ENCODE results near the gene CBARP.

The CBARP gene

DNA sequence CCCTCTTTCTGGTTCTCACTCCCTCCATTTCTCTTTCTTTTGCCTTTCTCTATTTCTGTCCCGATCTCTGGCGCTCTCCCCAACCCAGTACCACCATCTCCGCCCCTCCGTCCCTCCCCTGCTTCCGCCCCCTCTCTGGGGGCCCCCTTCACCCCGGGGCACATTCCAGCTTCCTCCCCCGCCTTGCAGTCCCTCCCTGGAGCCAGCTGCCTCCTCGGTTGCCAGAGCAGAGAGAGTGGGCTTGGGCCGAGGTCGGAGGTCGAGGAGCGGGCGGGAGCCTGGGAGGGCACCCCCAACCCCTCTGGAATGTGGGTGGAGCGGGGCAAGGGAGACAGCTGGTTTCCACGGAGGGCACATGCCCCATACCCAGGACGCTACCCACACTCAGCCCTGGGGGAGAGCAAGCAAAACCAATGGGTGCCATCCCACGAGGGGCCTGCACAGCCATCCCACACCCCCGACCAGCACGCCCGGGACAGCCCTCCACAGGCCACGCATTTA is 24.9 kb upstream of the CBARP start:
- FAIRE-seq: no peak

DNA sequence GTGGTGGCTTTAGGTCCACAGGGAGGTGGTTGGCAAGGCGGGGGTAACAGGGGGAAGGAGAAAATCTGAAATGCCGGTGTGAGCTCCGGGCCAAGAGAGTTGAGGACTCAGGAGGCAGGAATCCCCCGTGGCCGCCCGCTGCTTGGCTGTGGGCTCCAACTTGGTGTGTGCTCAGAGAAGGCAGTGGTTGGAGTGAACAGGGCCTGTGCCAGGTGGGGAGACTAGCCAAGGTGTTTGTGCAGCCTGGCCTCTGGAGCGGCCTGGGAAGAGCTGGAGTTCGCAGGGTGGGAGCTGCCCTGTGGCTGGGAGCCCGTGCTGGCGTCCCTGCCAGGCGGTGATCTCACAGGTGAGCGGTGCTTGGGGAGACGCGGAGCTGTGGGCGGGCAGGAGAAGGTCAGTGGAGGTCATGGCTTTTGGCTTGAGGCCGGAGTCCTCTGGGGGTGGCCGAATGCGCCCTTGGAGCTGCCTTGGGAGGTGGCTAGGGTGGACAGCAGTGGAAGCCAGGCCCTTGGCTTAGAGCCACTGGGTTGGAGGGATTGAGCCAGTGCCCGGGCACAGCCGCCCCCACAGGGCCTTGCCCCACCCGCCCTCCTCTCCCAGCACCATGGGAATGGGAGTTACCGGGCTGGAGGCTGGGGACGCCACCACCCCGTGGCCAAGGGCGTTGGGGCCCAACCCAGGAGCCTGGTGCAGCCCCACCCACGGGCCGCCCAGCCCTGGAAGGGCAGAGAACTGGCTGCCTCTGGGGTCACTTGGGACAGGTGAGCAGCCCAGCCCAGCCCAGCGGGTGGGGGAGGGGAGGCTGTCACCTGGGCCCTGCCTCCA is 24.2 kb upstream of the CBARP start:
- no peak for FAIRE-seq

DNA sequence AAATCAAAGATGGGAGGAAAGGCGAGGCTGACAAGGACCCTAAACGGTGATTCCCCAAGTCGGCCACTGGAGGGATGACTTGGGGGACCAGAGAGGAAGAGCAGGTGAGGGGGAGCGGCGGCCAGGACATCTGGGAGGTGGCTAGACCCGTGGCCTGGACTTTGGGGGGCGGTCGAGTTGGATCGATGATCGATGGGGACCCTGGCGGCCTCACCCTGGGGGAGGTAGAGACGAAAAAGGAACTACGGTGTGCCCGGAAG is 23.7 kb upstream of the CBARP start:
- FAIRE-seq: no peak

DNA sequence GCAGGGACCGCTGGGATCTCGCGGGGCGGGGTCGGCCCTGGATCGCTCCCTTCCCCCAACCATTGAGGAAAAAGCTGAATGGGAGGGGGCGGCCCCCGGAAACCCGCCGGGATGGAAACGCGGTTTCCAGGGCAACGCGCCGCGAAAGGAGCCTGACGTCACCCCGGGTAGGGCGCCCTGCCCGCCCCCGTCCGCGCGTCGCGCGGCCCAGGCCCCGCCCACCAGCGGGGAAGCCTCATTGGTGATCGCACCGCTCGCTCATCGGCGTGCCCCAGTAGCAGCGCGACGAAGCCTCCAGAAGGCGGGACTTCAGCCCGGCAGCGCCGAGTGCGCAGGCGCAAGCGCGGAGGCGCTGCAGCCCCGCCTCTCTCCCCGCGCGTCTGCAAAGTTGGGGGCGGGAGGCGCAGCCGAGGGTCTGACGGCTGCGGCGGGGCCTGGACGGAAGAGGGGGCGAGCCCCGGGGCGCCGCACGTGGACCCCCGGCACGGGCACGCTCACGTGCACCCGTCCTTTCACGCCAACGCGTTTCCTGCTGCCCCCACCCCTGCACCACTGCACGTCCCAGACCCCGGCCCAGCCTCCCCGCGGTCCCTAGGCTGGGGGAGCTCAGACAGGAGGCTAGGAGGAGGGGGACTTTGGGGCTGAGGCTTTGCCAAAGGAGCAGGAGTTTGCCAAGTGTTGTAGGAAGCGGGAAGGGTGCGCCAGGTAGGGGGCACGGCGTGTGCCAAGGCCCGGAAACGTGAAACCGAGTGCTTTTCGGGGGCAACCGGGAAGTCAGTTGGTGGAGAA is 23.1 kb upstream of the CBARP start:
- FAIRE-seq: no peak

GRCh38 chr19:1259876-1260748 is 22.3 kb upstream of the CBARP start:
- no peak for FAIRE-seq

- no peak for FAIRE-seq
These were observed 21.5 kb upstream of the CBARP start for GRCh38 chr19:1259206-1259875.

DNA sequence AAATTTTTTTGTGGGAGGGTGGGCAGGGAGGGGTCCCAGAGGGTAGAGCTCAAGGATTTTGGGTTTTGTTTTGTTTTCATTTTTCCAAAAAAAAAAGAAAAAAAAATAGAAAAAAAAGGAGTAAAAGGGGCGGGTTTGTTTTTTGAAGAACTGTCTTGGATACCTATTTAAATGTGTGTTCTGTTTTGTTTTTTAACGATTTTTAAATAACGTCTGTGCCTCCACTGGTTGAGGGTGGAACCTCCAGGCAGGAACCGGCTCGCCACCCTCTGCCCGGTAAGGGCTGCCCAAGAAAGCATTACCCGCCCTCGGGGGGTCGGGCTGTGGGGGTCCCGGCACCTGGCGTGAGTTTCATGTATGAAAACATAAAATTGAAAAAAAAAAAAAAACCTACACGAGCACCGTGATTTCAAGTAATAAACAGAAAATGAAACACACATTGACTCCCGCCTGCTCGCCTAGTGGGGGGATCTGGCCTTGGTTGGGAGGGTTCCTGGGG is 21.0 kb upstream of the CBARP start:
- no peak for FAIRE-seq

GRCh38 chr19:1258163-1258492 is 20.3 kb upstream of the CBARP start:
- no peak for FAIRE-seq

- FAIRE-seq: no peak
These were observed 19.8 kb upstream of the CBARP start for GRCh38 chr19:1257475-1258162.

DNA sequence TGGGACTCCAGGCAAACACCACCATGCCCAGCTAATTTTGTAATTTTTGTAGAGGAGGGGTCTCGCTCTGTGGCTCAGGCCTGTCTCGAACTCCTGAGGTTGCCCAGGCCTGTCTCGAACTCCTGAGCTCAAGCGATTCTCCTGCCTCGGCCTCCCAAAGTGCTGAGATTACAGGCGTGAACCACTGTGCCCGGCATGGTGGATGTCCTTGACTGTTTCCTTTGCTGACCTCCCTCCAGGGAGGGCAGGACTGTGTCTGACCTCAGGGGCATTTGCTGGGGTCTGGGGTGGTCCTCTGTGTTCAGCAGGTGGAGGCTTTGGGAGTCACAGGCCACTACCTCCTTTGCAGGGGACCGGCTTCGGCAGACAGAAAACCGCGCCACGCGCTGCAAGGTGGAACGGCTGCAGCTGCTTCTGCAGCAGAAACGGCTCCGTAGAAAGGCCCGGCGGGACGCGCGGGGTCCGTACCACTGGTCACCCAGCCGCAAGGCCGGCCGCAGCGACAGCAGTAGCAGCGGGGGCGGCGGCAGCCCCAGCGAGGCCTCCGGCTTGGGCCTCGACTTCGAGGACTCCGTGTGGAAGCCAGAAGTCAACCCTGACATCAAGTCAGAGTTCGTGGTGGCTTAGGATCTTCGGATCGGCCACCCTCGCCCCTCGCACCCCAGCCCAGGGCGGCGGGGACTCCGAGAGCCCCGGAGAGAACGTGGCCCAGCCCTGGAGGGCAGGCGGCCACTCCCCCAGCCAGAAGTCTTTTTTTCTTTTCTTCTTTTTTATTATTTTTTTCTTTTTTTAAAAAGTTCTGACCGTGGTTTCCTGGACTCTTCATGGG is 19.1 kb upstream of the CBARP start:
- no peak for FAIRE-seq

DNA sequence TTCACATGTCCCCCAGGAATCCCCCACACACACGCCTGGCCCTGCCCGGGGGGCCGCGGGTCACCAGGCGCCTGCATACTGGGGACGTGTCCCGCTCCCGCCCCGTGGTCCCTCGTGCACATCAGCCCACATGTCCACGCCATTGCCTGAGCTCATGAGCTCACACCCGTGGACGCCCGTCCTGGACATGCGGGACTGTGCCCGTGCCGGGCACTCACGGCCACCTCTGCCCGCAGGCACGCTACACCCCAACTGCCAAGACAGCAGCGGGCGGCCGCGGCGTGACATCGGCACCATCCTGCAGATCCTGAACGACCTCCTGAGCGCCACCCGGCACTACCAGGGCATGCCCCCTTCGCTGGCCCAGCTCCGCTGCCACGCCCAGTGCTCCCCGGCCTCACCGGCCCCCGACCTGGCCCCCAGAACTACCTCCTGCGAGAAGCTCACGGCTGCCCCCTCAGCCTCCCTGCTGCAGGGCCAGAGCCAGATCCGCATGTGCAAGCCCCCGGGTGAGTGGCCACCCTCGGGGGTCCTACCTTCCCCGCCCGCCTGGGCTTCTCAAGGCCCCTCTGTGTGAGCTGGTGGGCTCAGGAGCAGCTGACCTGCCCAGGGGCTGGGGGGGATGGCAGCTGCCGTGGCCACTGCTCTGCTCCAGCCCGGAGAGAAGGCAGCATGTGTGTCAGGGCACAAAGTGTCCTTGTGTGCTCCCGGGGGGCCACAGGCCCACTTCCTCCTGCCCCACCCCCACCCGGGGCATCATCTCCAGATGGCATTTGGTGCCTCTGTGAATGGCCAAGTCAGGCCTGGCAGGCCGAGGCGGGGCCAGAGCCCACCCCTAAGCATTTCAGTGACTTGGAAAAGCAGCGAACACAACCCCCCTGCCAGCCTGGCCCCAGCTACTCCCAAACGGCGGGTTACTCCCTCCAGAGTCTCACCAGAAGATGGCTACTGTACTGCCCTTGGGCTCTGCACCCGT is 17.7 kb upstream of the CBARP start:
- FAIRE-seq: no peak

GRCh38 chr19:1254530-1255185 is 16.9 kb upstream of the CBARP start:
- no peak for FAIRE-seq

DNA sequence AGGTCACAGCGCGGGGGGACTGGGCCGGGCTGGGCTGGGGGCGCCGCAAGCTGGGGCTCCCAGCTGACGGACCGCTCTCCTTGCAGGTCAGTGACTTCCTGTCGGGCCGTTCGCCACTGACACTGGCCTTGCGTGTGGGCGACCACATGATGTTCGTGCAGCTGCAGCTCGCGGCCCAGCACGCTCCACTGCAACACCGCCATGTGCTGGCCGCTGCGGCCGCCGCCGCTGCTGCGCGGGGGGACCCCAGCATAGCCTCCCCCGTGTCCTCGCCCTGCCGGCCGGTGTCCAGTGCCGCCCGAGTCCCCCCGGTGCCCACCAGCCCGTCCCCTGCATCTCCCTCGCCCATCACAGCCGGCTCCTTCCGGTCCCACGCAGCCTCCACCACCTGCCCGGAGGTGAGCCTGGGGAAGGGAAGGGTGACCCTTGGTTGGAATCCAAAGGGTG is 16.3 kb upstream of the CBARP start:
- FAIRE-seq: no peak

DNA sequence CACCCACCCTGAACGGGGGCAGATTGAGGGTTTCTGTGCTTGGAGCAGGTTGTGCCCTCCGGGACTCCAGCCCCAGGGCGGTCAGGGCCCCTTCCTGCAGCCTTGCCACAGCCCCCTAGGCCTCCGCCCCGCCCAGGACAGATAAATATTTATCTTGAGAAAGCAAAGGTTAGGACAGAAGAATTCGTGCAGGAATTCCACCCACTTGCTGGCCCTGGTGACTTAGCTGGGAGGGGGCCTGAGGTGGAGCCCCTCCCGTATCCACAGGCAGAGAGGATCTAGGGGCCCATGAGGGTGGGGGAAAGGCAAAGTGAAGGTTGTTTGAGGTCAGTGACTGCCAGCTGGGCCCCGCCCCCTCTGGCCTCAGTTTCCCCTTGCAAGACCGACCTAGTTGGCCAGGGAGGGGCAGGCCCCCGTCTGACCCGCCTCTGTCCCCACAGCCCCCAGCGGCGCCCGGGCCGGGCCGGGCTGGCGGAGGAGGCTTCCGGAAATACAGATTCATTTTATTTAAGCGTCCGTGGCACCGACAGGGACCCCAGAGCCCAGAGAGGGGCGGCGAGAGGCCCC is 15.8 kb upstream of the CBARP start:
- FAIRE-seq: no peak

DNA sequence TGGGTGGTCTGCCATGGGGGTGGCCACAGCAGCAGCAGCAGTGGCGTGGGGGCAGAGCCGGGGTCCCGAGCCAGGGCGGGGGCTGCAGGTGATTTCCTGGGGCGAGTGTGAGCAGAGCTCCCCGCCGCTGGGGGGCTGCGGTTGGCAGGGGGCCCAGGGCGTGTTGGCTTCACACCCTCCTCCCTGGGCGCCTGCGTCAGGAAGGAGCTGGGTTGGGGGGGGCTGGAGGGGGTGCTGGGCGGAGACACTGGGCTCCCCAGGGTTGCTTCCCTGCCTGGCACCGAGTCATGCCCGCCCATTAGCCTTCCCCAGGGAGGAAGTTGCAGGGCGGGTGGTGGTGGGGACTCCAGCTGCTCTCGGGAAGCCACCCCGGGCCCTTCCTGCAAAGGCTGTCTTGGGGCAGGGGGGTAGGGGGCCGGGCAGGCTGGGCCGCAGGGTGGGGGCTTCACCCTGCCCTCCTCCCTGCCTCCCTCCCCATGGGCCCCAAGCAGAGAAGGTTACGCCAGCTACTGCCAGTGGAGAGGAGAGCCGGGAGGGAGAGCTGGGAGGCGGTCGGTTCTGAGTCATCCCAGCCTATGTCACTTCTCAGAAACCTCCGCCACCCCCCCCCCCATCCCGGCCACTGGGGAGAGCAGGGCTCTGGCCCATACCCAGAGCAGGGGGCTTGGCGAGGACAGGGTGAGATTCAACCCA is 15.2 kb upstream of the CBARP start:
- no peak for FAIRE-seq

DNA sequence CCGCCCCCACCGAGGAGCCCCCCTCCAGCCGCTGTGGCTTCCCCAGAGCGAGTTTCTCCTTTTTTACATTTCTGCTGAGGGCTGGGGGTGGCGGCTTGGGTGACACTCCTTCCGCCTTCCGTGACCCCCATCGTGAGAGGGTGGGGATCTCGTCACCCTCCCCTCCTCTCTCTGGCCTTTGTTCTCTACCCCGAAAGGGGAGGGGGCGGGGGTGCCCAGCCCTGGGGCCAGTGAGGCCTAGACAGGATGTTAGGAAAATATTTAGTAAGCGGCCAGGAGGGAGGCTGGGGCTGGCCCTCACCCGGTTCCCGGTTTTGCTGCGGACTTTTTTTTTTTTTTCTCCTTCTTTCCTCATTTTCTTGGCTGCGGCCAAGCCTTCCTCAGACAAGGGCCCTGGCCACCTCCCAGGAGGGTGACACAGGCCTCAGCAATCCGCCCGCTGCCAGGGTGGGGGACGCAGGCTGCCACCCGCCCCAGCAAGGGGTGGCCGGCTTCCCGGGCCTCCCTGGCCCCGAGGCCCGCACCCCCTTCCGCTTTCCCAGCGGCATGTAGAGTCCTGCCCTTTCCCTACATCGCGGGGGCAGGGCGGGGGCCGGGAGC is 14.5 kb upstream of the CBARP start:
- no peak for FAIRE-seq

- FAIRE-seq: no peak
These were observed 13.8 kb upstream of the CBARP start for GRCh38 chr19:1251330-1252220.
